Neural progenitor cell (in vitro differentiated cells): ENCODE data around the gene SVOP. TPM values are rescaled to one million over a fixed set of nuclear protein-coding genes. Genes with fewer than 3 reads are reported as not detected.
A peak's percentile ranks its signal among the peaks of the same experiment; 100 is the strongest.

Experiments used
- DNase-seq: peaks from one replicate; pipeline ENCODE4 v3.0.0-alpha.2; 2016; ENCODE audit warnings: low spot score
- H2AFZ ChIP-seq: fragments of 200-600 bp; sonication (generic); replicated peaks from 2 replicates; pipeline ENCODE4 v1.6.1; 2016; ENCODE audit warnings: antibody characterized with exemption
- H3F3A ChIP-seq: fragments of 200-600 bp; sonication (generic); 2 replicates; pipeline ENCODE4 v1.6.1; 2016; ENCODE audit warnings: antibody characterized with exemption, low read depth
- H3K27ac ChIP-seq: fragments of 200-600 bp; sonication (generic); 2 replicates; pipeline ENCODE4 v1.5.1; 2016; ENCODE audit warnings: mild to moderate bottlenecking
- H3K27me3 ChIP-seq: fragments of 200-600 bp; sonication (generic); 2 replicates; pipeline ENCODE4 v1.6.1; 2016; ENCODE audit warnings: mild to moderate bottlenecking, moderate library complexity
- H3K36me3 ChIP-seq: fragments of 200-600 bp; sonication (generic); 2 replicates; pipeline ENCODE4 v1.5.1; 2016
- H3K4me1 ChIP-seq: fragments of 200-600 bp; sonication (generic); 2 replicates; pipeline ENCODE4 v1.6.1; 2016; ENCODE audit warnings: mixed run types
- H3K4me2 ChIP-seq: fragments of 200-600 bp; sonication (generic); 2 replicates; pipeline ENCODE4 v1.6.1; 2016
- H3K4me3 ChIP-seq: fragments of 200-600 bp; sonication (generic); 2 replicates; pipeline ENCODE4 v1.5.1; 2016
- H3K79me2 ChIP-seq: fragments of 200-600 bp; sonication (generic); 2 replicates; pipeline ENCODE4 v1.6.1; 2016; ENCODE audit warnings: low read depth
- H3K9ac ChIP-seq: fragments of 200-600 bp; sonication (generic); 2 replicates; pipeline ENCODE4 v1.6.1; 2016
- H3K9me3 ChIP-seq: fragments of 200-600 bp; sonication (generic); 2 replicates; pipeline ENCODE4 v1.5.1; 2016; ENCODE audit warnings: low read depth
- H4K20me1 ChIP-seq: fragments of 200-600 bp; sonication (generic); 2 replicates; pipeline ENCODE4 v1.6.1; 2016; ENCODE audit warnings: low read depth
- H3K27ac Mint-ChIP-seq: 3 replicates; pipeline ENCODE4 v1.8.0; 2021; ENCODE audit warnings: mixed read lengths
- H3K27me3 Mint-ChIP-seq: 2 replicates; pipeline ENCODE4 v1.8.0; 2022; ENCODE audit warnings: low read depth, mild to moderate bottlenecking, inconsistent platforms, moderate library complexity, mixed read lengths; ENCODE audit not compliant: insufficient read depth
- H3K36me3 Mint-ChIP-seq: 3 replicates; pipeline ENCODE4 v1.8.0; 2021; ENCODE audit warnings: mixed read lengths
- H3K4me1 Mint-ChIP-seq: 3 replicates; pipeline ENCODE4 v1.8.0; 2021; ENCODE audit warnings: mixed read lengths
- H3K4me3 Mint-ChIP-seq: 3 replicates; pipeline ENCODE4 v1.8.0; 2021; ENCODE audit warnings: mild to moderate bottlenecking, moderate library complexity, mixed read lengths
- H3K9me3 Mint-ChIP-seq: 3 replicates; pipeline ENCODE4 v1.8.0; 2020; ENCODE audit warnings: mixed read lengths
- EZH2 ChIP-seq: fragments of 200-600 bp; sonication (generic); IDR thresholded peaks from 2 replicates; pipeline ENCODE4 v1.6.1; 2017; ENCODE audit warnings: antibody characterized with exemption, mild to moderate bottlenecking, moderate library complexity
- EZH2phosphoT487 ChIP-seq: fragments of 200-600 bp; sonication (generic); IDR thresholded peaks from 2 replicates; pipeline ENCODE4 v1.6.1; 2017; ENCODE audit warnings: antibody characterized with exemption
- total RNA-seq: library from RNA; depleted of rRNA; stranded (reverse); fragments of >200 nt; gene quantifications from 2 replicates; pipeline ENCODE4 v1.2.3, GENCODE V29; 2015; ENCODE audit warnings: low replicate concordance
- TF ChIP-seq, protein P1 (sequence below): fragments of 200-600 bp; sonication (generic); IDR thresholded peaks from 2 replicates; pipeline ENCODE4 v1.5.1; 2017; ENCODE audit warnings: antibody characterized with exemption, mild to moderate bottlenecking

Gene SVOP
- total RNA-seq, 1 donor from 2014 or later = not detected

DNA sequence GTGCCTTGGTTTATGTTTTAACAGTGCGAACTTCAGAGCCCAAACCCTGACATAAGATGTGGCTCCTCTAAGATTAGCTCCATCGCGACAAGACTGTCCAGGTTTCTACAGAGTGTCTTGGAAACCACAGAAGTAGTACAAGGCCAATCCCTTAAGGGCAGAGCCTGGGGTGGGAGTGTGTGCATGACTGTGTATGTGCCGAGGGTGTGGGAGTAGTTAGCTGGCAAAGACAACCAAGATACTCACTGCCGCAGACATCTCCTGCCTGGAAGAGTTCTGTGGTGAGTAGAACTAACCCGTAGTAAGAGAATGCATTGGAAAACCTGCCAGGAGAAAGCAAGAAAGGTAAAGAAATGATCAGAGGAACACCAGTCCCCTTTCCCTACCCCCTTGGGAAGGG, 86.9 kb downstream of the SVOP start:
- Mint-ChIP-seq H3K9me3 (no peaks in the 10 kb centered on the region), H3K27ac (no peak overlapping the region), H3K4me1 (peaks cover 17% of the 10 kb centered on the region), H3K4me3 (no peak overlapping the region), H3K36me3 (no peaks in the 10 kb centered on the region), H3K27me3 (peaks cover 9% of the 10 kb centered on the region)
- no peak overlapping the region for H3K4me3 ChIP-seq
- no peak overlapping the region for H2AFZ ChIP-seq
- DNase-seq = no peak
- H3K36me3 ChIP-seq = no peaks in the 10 kb centered on the region
- no peaks in the 10 kb centered on the region for H3K27me3 ChIP-seq
- H3K79me2 ChIP-seq = no peaks in the 10 kb centered on the region
- TF ChIP-seq EZH2 (no peak), EZH2phosphoT487 (no peak)
- TF ChIP-seq, protein P1, sequence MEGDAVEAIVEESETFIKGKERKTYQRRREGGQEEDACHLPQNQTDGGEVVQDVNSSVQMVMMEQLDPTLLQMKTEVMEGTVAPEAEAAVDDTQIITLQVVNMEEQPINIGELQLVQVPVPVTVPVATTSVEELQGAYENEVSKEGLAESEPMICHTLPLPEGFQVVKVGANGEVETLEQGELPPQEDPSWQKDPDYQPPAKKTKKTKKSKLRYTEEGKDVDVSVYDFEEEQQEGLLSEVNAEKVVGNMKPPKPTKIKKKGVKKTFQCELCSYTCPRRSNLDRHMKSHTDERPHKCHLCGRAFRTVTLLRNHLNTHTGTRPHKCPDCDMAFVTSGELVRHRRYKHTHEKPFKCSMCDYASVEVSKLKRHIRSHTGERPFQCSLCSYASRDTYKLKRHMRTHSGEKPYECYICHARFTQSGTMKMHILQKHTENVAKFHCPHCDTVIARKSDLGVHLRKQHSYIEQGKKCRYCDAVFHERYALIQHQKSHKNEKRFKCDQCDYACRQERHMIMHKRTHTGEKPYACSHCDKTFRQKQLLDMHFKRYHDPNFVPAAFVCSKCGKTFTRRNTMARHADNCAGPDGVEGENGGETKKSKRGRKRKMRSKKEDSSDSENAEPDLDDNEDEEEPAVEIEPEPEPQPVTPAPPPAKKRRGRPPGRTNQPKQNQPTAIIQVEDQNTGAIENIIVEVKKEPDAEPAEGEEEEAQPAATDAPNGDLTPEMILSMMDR = no peak
- no peak overlapping the region for H3K9ac ChIP-seq
- no peaks in the 10 kb centered on the region for H3K9me3 ChIP-seq
- H3K4me2 ChIP-seq = no peak overlapping the region
- no peaks in the 10 kb centered on the region for H4K20me1 ChIP-seq
- H3F3A ChIP-seq = peaks cover 8% of the 10 kb centered on the region
- peaks cover 8% of the 10 kb centered on the region for H3K4me1 ChIP-seq
- H3K27ac ChIP-seq = no peak overlapping the region

DNA sequence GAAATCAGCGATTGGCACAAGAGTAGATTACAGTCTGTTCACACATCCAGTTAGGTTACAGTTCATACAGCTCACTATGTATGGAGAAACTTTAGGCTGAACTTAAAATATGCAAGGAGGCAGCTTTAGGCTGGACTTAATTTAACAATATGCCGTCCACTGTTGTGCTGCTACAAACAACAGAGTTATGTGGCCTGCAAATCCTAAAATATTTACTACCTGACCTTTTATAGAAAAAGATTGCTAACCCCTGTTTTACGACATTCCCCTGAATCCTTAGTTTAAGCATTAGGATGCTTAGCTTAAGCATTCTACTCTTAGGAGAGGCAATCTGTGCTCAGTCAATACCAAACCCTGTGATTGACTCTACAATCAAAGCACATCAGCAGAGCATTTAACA, 90.1 kb downstream of the SVOP start:
- Histone ChIP-seq H3K4me2 (no peak overlapping the region), H3K79me2 (no peaks in the 10 kb centered on the region), H3F3A (peaks cover 8% of the 10 kb centered on the region), H3K4me1 (peaks cover 8% of the 10 kb centered on the region), H3K9ac (no peak overlapping the region), H4K20me1 (no peaks in the 10 kb centered on the region), H3K27ac (peak overlapping the region; percentile 53), H3K36me3 (no peaks in the 10 kb centered on the region), H2AFZ (no peak overlapping the region), H3K4me3 (no peak overlapping the region), H3K27me3 (no peaks in the 10 kb centered on the region), H3K9me3 (no peaks in the 10 kb centered on the region)
- peaks cover 3% of the 10 kb centered on the region for H3K9me3 Mint-ChIP-seq
- TF ChIP-seq EZH2 (no peak), EZH2phosphoT487 (no peak)
- TF ChIP-seq, protein P1 = no peak
- DNase-seq = no peak
- H3K4me3 Mint-ChIP-seq = no peak overlapping the region
- H3K27ac Mint-ChIP-seq = peak overlapping the region; percentile 76
- no peaks in the 10 kb centered on the region for H3K36me3 Mint-ChIP-seq
- H3K4me1 Mint-ChIP-seq = peaks cover 17% of the 10 kb centered on the region
- H3K27me3 Mint-ChIP-seq = peaks cover 7% of the 10 kb centered on the region

DNA sequence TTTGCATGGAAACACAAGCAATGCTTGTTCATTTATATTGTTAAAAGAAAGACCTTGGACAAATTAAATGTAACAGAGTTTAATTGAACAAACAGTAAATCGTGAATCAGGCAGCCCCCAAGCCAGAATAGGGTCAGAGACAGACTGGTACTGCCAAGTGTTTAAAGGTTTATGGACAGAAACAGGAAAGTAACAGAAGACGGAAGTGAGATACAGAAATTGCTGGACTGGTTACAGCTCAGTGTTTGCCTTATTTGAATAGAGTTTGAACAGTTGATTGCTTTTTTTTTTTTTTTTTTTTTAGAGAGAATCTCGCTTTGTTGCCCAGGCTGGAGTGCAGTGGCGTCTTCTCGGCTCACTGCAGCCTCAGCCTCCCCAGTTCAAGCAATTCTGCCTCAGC, 90.7 kb downstream of the SVOP start:
- Mint-ChIP-seq H3K4me3 (no peak overlapping the region), H3K9me3 (peaks cover 3% of the 10 kb centered on the region), H3K4me1 (peaks cover 17% of the 10 kb centered on the region), H3K27ac (peak overlapping the region; percentile 78), H3K36me3 (no peaks in the 10 kb centered on the region), H3K27me3 (peaks cover 7% of the 10 kb centered on the region)
- no peaks in the 10 kb centered on the region for H3K79me2 ChIP-seq
- H3K9me3 ChIP-seq = no peaks in the 10 kb centered on the region
- H3K9ac ChIP-seq = no peak overlapping the region
- H3K4me1 ChIP-seq = peaks cover 8% of the 10 kb centered on the region
- no peaks in the 10 kb centered on the region for H3K36me3 ChIP-seq
- H4K20me1 ChIP-seq = no peaks in the 10 kb centered on the region
- TF ChIP-seq EZH2 (no peak), EZH2phosphoT487 (no peak)
- TF ChIP-seq, protein P1 = no peak
- no peaks in the 10 kb centered on the region for H3K27me3 ChIP-seq
- H3K4me3 ChIP-seq = no peak overlapping the region
- H2AFZ ChIP-seq = no peak overlapping the region
- H3K27ac ChIP-seq = no peak overlapping the region
- no peak overlapping the region for H3K4me2 ChIP-seq
- no peak for DNase-seq
- peaks cover 8% of the 10 kb centered on the region for H3F3A ChIP-seq
